Spleen (tissue), 7 donors: ENCODE data around the gene TMC1.

ENCODE experiments used
- POLR2A ChIP-seq, 3 donors: fragments of 450-650 bp; IDR thresholded peaks; one replicate each; pipeline ENCODE4 v1.5.1; 2017; ENCODE audit warnings: antibody characterized with exemption in 3 of 3, mild to moderate bottlenecking in 1 of 3
- POLR2AphosphoS5 ChIP-seq, 3 donors: sonication (generic); formaldehyde crosslinking; IDR thresholded peaks; one replicate each; pipeline ENCODE4 v1.5.1; 2017; ENCODE audit warnings: antibody characterized with exemption in 3 of 3
- TF ChIP-seq, protein P1 (sequence below), 11 experiments: fragments of 200-600 bp in 7 of 11; fragments of 450-650 bp in 4 of 11; sonication (generic) in 4 of 11; IDR thresholded peaks in 8 of 11; conservative IDR thresholded peaks in 3 of 11; 1 replicate in 7 of 11; 2 replicates in 4 of 11; pipeline versions ENCODE4 v1.4.0 to v1.8.0; 2016 to 2021; ENCODE audit warnings: antibody characterized with exemption in 11 of 11, inconsistent platforms in 4 of 11, mild to moderate bottlenecking in 1 of 11
- donor health status: DM: no; HTN: no; CAD: no; lungs with moderate emphysema.
- donor health status: DM: no; HTN: no; CAD: no.
- donor health status: DM: no; HTN: no; CAD: no.

- TF ChIP-seq, protein P1, sequence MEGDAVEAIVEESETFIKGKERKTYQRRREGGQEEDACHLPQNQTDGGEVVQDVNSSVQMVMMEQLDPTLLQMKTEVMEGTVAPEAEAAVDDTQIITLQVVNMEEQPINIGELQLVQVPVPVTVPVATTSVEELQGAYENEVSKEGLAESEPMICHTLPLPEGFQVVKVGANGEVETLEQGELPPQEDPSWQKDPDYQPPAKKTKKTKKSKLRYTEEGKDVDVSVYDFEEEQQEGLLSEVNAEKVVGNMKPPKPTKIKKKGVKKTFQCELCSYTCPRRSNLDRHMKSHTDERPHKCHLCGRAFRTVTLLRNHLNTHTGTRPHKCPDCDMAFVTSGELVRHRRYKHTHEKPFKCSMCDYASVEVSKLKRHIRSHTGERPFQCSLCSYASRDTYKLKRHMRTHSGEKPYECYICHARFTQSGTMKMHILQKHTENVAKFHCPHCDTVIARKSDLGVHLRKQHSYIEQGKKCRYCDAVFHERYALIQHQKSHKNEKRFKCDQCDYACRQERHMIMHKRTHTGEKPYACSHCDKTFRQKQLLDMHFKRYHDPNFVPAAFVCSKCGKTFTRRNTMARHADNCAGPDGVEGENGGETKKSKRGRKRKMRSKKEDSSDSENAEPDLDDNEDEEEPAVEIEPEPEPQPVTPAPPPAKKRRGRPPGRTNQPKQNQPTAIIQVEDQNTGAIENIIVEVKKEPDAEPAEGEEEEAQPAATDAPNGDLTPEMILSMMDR (IDR thresholded peaks at IDR 0.05 in 8 of 11, conservative IDR thresholded peaks at IDR 0.05 in 3 of 11), result peak in 7 of 11 experiments; percentile 3 to 49 (median 34)
- no peak for TF ChIP-seq POLR2A (IDR thresholded peaks at IDR 0.05)
- TF ChIP-seq POLR2AphosphoS5 (IDR thresholded peaks at IDR 0.05), result no peak
Observed at GRCh38 chr9:72871685-72872084, 350.3 kb downstream of the TMC1 start.
